NB4 (cell line): Measurements from ENCODE around the gene CDH15.

Experiments
- MAX ChIP-seq: IDR thresholded peaks from 2 replicates; pipeline ENCODE4 v1.6.1; 2011; ENCODE audit warnings: low read depth, low read length
- POLR2A ChIP-seq: IDR thresholded peaks from 2 replicates; pipeline ENCODE4 v1.6.1; 2011; ENCODE audit warnings: mild to moderate bottlenecking; ENCODE audit not compliant: insufficient read length; ENCODE audit errors: extremely low read depth
- TF ChIP-seq, protein P1 (sequence below): IDR thresholded peaks from one replicate; pipeline ENCODE4 v1.5.1; 2012; ENCODE audit warnings: low read depth, low read length

- TF ChIP-seq, protein P1, sequence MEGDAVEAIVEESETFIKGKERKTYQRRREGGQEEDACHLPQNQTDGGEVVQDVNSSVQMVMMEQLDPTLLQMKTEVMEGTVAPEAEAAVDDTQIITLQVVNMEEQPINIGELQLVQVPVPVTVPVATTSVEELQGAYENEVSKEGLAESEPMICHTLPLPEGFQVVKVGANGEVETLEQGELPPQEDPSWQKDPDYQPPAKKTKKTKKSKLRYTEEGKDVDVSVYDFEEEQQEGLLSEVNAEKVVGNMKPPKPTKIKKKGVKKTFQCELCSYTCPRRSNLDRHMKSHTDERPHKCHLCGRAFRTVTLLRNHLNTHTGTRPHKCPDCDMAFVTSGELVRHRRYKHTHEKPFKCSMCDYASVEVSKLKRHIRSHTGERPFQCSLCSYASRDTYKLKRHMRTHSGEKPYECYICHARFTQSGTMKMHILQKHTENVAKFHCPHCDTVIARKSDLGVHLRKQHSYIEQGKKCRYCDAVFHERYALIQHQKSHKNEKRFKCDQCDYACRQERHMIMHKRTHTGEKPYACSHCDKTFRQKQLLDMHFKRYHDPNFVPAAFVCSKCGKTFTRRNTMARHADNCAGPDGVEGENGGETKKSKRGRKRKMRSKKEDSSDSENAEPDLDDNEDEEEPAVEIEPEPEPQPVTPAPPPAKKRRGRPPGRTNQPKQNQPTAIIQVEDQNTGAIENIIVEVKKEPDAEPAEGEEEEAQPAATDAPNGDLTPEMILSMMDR: no peak
- TF ChIP-seq MAX (no peak), POLR2A (no peak)
Measured at GRCh38 chr16:89164436-89164835, 7.1 kb upstream of the CDH15 start.
